Type B pancreatic cell (in vitro differentiated cells): ENCODE measurements around the gene BBS9. TPM values are rescaled to one million over a fixed set of nuclear protein-coding genes. Genes with fewer than 3 reads are reported as not detected.
"Not testable (repeated sequence)": the region's sequence is repeated elsewhere in the genome, so short reads cannot be mapped to it uniquely, and the experiment has no call there.

Source experiments
- DNase-seq: peaks from one replicate; pipeline ENCODE4 v3.0.0; 2021; ENCODE audit warnings: mixed read lengths; ENCODE audit not compliant: unreplicated experiment; ENCODE audit errors: extremely low spot score
- H3K27ac Mint-ChIP-seq: 2 replicates; pipeline ENCODE4 v1.8.0; 2021; ENCODE audit warnings: mild to moderate bottlenecking, mixed read lengths
- H3K27me3 Mint-ChIP-seq: 2 replicates; pipeline ENCODE4 v1.8.0; 2021; ENCODE audit warnings: mixed read lengths
- H3K36me3 Mint-ChIP-seq: 2 replicates; pipeline ENCODE4 v1.8.0; 2021; ENCODE audit warnings: mixed read lengths
- H3K4me1 Mint-ChIP-seq: one replicate; pipeline ENCODE4 v1.8.0; 2021; ENCODE audit warnings: mixed read lengths; ENCODE audit not compliant: unreplicated experiment
- H3K4me3 Mint-ChIP-seq: 2 replicates; pipeline ENCODE4 v1.8.0; 2021; ENCODE audit warnings: mild to moderate bottlenecking, mixed read lengths
- H3K9me3 Mint-ChIP-seq: 2 replicates; pipeline ENCODE4 v1.8.0; 2021; ENCODE audit warnings: mixed read lengths
- total RNA-seq: library from RNA; stranded (reverse); gene quantifications from 2 replicates; pipeline ENCODE4 v1.2.1, GENCODE V29; 2021; ENCODE audit warnings: low replicate concordance
- TF ChIP-seq, protein P1 (sequence below): fragments of 200-600 bp; sonication (generic); conservative IDR thresholded peaks from 2 replicates; pipeline ENCODE4 v1.5.0; 2021; ENCODE audit warnings: antibody characterized with exemption, mild to moderate bottlenecking

Gene BBS9
- total RNA-seq, 1 donor from 2014 or later: 19.7 TPM

DNA sequence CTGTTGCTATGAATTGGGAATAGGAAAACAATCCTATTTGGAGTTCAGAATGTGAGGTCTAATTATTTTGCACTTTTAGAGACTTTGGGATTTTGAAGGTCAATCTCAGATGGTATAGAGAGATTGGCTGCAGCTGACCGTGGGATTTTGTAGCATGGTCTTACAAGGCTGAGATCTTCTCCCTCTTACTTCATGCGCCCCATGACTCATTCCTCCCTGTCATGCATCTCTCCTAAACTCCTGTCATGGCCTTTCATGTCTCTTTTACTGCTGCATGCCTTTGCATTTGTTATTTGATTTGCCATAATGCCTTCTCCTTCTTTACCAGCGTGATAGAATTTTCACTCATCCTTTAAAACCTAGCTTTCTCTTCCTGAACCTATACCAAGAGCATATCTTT lies 133.1 kb downstream of the BBS9 start:
- Mint-ChIP-seq H3K27me3 (no peaks in the 10 kb centered on the region), H3K9me3 (no peaks in the 10 kb centered on the region), H3K27ac (no peak overlapping the region), H3K36me3 (no peaks in the 10 kb centered on the region), H3K4me1 (no peaks in the 10 kb centered on the region), H3K4me3 (no peak overlapping the region)
- DNase-seq: no peak
- TF ChIP-seq, protein P1, sequence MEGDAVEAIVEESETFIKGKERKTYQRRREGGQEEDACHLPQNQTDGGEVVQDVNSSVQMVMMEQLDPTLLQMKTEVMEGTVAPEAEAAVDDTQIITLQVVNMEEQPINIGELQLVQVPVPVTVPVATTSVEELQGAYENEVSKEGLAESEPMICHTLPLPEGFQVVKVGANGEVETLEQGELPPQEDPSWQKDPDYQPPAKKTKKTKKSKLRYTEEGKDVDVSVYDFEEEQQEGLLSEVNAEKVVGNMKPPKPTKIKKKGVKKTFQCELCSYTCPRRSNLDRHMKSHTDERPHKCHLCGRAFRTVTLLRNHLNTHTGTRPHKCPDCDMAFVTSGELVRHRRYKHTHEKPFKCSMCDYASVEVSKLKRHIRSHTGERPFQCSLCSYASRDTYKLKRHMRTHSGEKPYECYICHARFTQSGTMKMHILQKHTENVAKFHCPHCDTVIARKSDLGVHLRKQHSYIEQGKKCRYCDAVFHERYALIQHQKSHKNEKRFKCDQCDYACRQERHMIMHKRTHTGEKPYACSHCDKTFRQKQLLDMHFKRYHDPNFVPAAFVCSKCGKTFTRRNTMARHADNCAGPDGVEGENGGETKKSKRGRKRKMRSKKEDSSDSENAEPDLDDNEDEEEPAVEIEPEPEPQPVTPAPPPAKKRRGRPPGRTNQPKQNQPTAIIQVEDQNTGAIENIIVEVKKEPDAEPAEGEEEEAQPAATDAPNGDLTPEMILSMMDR: no peak

DNA sequence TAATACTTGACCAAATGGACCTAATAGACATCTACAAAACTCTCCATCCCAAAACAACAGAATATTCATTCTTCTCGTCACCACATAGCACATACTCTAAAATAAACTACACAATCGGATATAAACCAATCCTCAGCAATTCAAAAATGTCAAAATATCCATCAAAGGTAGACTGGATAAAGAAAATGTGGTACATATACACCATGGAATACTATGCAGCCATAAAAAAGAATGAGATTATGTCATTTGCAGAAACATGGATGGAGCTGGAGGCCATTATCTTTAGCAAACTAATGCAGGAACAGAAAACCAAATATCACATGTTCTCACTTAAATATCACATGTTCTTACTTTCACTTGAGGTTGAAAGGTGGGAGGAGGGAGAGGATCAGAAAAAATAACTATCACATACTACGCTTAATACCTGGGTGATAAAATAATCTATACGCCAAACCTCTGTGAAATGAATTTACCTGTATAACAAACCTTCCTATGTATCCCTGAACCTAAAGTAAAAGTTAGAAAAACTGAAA lies 142.5 kb downstream of the BBS9 start:
- H3K4me1 Mint-ChIP-seq, DNase-seq, H3K27me3 Mint-ChIP-seq: not testable (repeated sequence)

DNA sequence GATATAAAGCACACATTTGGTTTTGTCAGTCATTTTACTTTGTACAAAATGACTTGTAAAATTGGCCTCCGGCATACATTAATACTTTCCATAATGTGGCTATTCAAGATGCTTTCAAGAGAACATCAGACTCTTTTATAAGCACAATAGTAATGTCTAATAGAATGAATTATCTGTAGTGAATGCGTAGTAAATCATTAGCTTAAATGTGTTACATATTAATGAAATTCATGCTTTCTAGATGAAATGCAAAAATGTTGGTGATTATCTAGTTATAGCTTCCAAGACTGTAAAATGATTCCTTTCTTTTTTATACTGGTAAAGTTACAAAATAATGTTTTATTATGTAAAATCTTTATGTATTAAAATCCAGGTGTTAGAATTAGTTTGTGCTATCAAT lies 144.0 kb downstream of the BBS9 start:
- H3K27me3 Mint-ChIP-seq: no peaks in the 10 kb centered on the region
- H3K36me3 Mint-ChIP-seq: peaks cover 23% of the 10 kb centered on the region
- H3K27ac Mint-ChIP-seq: no peak overlapping the region
- TF ChIP-seq, protein P1: no peak
- no peak overlapping the region for H3K4me3 Mint-ChIP-seq
- H3K4me1 Mint-ChIP-seq: no peaks in the 10 kb centered on the region
- DNase-seq: no peak
- peaks cover 20% of the 10 kb centered on the region for H3K9me3 Mint-ChIP-seq

More for the DNA sequence above, 142.5 kb downstream of the BBS9 start:
- peaks cover 12% of the 10 kb centered on the region for H3K9me3 Mint-ChIP-seq
- H3K4me3 Mint-ChIP-seq, H3K27ac Mint-ChIP-seq: not testable (repeated sequence)
- H3K36me3 Mint-ChIP-seq: peaks cover 16% of the 10 kb centered on the region

DNA sequence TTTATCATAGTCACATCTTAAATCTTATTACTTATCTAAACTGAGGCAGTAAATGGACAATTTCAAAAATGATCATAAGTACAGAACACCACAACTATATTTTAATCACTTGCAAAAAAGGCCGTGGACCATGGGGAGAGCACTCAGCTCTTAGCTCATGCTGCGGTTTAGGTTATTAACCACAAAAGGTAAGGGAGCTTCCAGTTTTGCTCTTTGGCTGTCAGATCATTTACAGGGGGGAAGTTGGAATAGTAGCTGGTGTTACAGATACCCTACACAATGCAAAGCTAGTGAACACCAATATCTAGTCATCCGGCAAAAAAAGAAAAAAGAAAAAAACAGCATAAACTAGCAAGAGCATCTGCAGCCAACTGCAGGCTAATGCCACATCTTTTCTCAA lies 147.0 kb downstream of the BBS9 start:
- TF ChIP-seq, protein P1: no peak
- peaks cover 16% of the 10 kb centered on the region for H3K36me3 Mint-ChIP-seq
- no peak for DNase-seq
- H3K4me1 Mint-ChIP-seq: no peaks in the 10 kb centered on the region
- peaks cover 16% of the 10 kb centered on the region for H3K9me3 Mint-ChIP-seq
- H3K27me3 Mint-ChIP-seq: no peaks in the 10 kb centered on the region
- no peak overlapping the region for H3K27ac Mint-ChIP-seq
- H3K4me3 Mint-ChIP-seq: no peak overlapping the region

DNA sequence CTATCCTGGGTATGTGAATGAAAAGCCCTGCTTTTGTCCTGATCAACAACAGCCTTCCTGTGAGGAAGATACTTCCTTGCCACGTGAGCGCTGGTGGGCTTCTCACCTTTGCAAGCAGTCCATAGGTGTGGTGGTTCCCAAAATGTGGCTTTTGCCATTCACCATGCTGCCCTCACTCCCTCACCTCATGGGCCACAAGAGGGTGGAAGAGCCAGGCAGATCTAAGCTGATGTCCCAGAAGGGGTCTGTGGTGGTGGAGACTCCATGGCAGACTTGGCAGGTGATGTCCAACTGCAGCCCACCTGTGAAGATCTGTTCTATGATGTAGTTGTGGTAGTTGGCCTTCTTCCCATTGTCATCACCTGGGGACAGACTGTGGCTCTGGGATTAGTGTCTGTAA lies 147.4 kb downstream of the BBS9 start:
- TF ChIP-seq, protein P1: no peak
- peaks cover 12% of the 10 kb centered on the region for H3K36me3 Mint-ChIP-seq
- no peaks in the 10 kb centered on the region for H3K27me3 Mint-ChIP-seq
- no peak for DNase-seq
- no peak overlapping the region for H3K27ac Mint-ChIP-seq
- no peak overlapping the region for H3K4me3 Mint-ChIP-seq
- no peaks in the 10 kb centered on the region for H3K4me1 Mint-ChIP-seq
- peaks cover 13% of the 10 kb centered on the region for H3K9me3 Mint-ChIP-seq

DNA sequence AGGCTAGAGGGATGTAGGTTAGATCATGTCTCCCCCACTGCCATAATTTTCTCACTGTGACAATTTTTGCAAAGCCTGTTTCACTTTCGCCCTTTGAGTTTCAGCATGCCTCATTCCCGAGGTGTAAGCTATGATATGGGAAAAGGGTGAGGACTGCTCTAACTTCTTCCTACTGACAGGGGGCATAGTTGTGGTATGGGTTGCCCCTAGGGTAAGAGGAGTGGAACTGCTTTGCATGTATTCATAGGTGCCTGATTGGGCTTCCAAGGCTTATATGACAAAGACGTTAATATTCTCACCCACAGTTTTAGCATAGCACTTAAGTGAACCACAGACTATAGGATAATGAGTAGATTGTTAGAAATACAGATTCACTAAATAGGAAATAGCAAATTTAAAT lies 148.7 kb downstream of the BBS9 start:
- H3K36me3 Mint-ChIP-seq: peaks cover 11% of the 10 kb centered on the region
- no peaks in the 10 kb centered on the region for H3K27me3 Mint-ChIP-seq
- no peak for DNase-seq
- H3K4me3 Mint-ChIP-seq: no peak overlapping the region
- TF ChIP-seq, protein P1: no peak
- H3K27ac Mint-ChIP-seq: no peak overlapping the region
- no peaks in the 10 kb centered on the region for H3K4me1 Mint-ChIP-seq
- peaks cover 13% of the 10 kb centered on the region for H3K9me3 Mint-ChIP-seq
